OCI-LY3 (cell line): ENCODE data around the gene NNT.

Experiments used
- H2AFZ ChIP-seq: fragments of 200-600, 300-600 bp; shearing (Covaris generic); 2 replicates; pipeline ENCODE4 v1.6.0; 2014; ENCODE audit warnings: antibody characterized with exemption, low read depth, low read length
- H3K27ac ChIP-seq: fragments of 200-600, 300-600 bp; sonication (generic); 2 replicates; pipeline ENCODE4 v1.5.1; 2014; ENCODE audit warnings: mild to moderate bottlenecking, low read length, moderate library complexity, mixed read lengths
- H3K27me3 ChIP-seq: fragments of 200-600, 300-600 bp; sonication (generic); 2 replicates; pipeline ENCODE4 v1.6.1; 2014; ENCODE audit warnings: low read depth, low read length, mixed read lengths
- H3K36me3 ChIP-seq: fragments of 200-600, 300-600 bp; sonication (generic); replicated peaks from 2 replicates; pipeline ENCODE3; 2014; ENCODE audit warnings: low read depth, low read length, mixed read lengths
- H3K4me1 ChIP-seq: fragments of 300-600, 200-600 bp; sonication (generic); 2 replicates; pipeline ENCODE4 v1.6.1; 2014; ENCODE audit warnings: low read length, mixed read lengths
- H3K4me2 ChIP-seq: fragments of 200-600, 300-600 bp; sonication (generic); 2 replicates; pipeline ENCODE4 v1.6.1; 2014; ENCODE audit warnings: low read length, mixed read lengths
- H3K4me3 ChIP-seq: fragments of 300-600, 200-600 bp; sonication (generic); 2 replicates; pipeline ENCODE4 v1.5.1; 2014; ENCODE audit warnings: antibody characterized with exemption, mild to moderate bottlenecking, low read length, moderate library complexity
- H3K79me2 ChIP-seq: fragments of 300-600, 200-600 bp; shearing (Covaris generic); 2 replicates; pipeline ENCODE4 v1.6.1; 2014; ENCODE audit warnings: mild to moderate bottlenecking, low read length, mixed read lengths
- H3K9ac ChIP-seq: fragments of 300-600, 200-600 bp; shearing (Covaris generic); 2 replicates; pipeline ENCODE4 v1.6.0; 2014; ENCODE audit warnings: mild to moderate bottlenecking, low read length, moderate library complexity
- H3K9me3 ChIP-seq: fragments of 200-600, 300-600 bp; shearing (Covaris generic); 2 replicates; pipeline ENCODE4 v1.6.1; 2014; ENCODE audit warnings: low read length, mixed read lengths; ENCODE audit not compliant: insufficient read depth
- H4K20me1 ChIP-seq: fragments of 200-600, 300-600 bp; sonication (generic); 2 replicates; pipeline ENCODE4 v1.6.1; 2016; ENCODE audit warnings: low read length, mixed read lengths; ENCODE audit not compliant: insufficient read depth
- CTCF ChIP-seq: fragments of 200-600, 300-600 bp; sonication (generic); IDR thresholded peaks from 2 replicates; pipeline ENCODE4 v1.5.1; 2014; ENCODE audit warnings: antibody characterized with exemption, low read length, low read depth
- EZH2phosphoT487 ChIP-seq: fragments of 200-600 bp; shearing (Covaris generic); IDR thresholded peaks from 2 replicates; pipeline ENCODE4 v1.6.1; 2018; ENCODE audit warnings: antibody characterized with exemption, mixed run types, low read depth

Gene NNT

DNA sequence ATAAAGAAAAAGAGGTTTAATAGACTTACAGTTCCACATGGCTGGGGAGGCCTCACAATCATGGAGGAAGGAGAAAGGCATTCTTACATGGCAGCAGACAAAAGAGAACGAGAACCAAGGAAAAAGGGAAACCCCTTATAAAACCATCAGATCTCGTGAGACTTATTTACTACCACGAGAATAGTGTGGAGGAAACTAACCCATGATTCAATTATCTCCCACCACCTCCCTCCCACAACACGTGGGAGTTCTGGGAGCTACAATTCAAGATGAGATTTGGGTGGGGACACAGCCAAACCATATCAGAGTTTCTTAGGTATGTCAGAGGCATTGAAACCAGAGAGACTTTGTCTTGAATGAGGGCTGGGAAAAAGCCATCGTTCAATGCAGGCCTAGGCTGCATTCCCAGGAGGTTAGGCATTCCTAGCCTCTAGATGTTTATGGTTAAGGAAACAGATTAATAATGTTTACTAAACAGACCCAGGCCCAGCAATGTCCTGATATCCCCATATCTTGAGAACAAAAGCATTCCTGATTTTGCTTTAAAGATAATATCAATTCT lies 38.6 kb upstream of the NNT start:
- TF ChIP-seq CTCF = no peak
- TF ChIP-seq EZH2phosphoT487 = no peak

GRCh38 chr5:43565043-43565442 lies 37.9 kb upstream of the NNT start:
- Histone ChIP-seq H3K27ac (no peak overlapping the region), H3K9me3 (no peaks in the 10 kb centered on the region), H3K36me3 (no peaks in the 10 kb centered on the region), H3K4me1 (peaks cover 19% of the 10 kb centered on the region), H3K27me3 (no peaks in the 10 kb centered on the region), H3K9ac (no peak overlapping the region), H3K4me2 (no peak overlapping the region), H3K4me3 (no peak overlapping the region), H4K20me1 (no peaks in the 10 kb centered on the region), H2AFZ (no peak overlapping the region), H3K79me2 (no peaks in the 10 kb centered on the region)
- TF ChIP-seq CTCF (no peak), EZH2phosphoT487 (no peak)

More for the DNA sequence above, 38.6 kb upstream of the NNT start:
- H3K9ac ChIP-seq = no peak overlapping the region
- H2AFZ ChIP-seq = no peak overlapping the region
- no peaks in the 10 kb centered on the region for H3K27me3 ChIP-seq
- H3K4me2 ChIP-seq = no peak overlapping the region
- no peaks in the 10 kb centered on the region for H3K36me3 ChIP-seq
- no peaks in the 10 kb centered on the region for H3K79me2 ChIP-seq
- H3K4me1 ChIP-seq = peaks cover 24% of the 10 kb centered on the region
- H3K4me3 ChIP-seq = no peak overlapping the region
- no peak overlapping the region for H3K27ac ChIP-seq
- no peaks in the 10 kb centered on the region for H3K9me3 ChIP-seq
- no peaks in the 10 kb centered on the region for H4K20me1 ChIP-seq

- H3K4me1 ChIP-seq = peaks cover 5% of the 10 kb centered on the region; the same call in 1 of the 2 replicates
- H3K9ac ChIP-seq = no peak overlapping the region
- H3K36me3 ChIP-seq = no peaks in the 10 kb centered on the region
- H4K20me1 ChIP-seq = no peaks in the 10 kb centered on the region
- no peaks in the 10 kb centered on the region for H3K9me3 ChIP-seq
- TF ChIP-seq EZH2phosphoT487 (no peak), CTCF (no peak)
- H3K27me3 ChIP-seq = no peaks in the 10 kb centered on the region
- H3K4me2 ChIP-seq = no peak overlapping the region
- H3K27ac ChIP-seq = no peak overlapping the region
- no peaks in the 10 kb centered on the region for H3K79me2 ChIP-seq
- H2AFZ ChIP-seq = no peak overlapping the region
- no peak overlapping the region for H3K4me3 ChIP-seq
Observed at GRCh38 chr5:43567967-43568366, 35.0 kb upstream of the NNT start.

- no peaks in the 10 kb centered on the region for H3K79me2 ChIP-seq
- no peaks in the 10 kb centered on the region for H3K9me3 ChIP-seq
- H3K27me3 ChIP-seq = no peaks in the 10 kb centered on the region
- no peak overlapping the region for H3K4me3 ChIP-seq
- H2AFZ ChIP-seq = no peak overlapping the region
- H3K36me3 ChIP-seq = no peaks in the 10 kb centered on the region
- no peak for TF ChIP-seq CTCF
- no peak for TF ChIP-seq EZH2phosphoT487
- H3K27ac ChIP-seq = no peak overlapping the region
- H3K4me2 ChIP-seq = no peak overlapping the region
- H4K20me1 ChIP-seq = no peaks in the 10 kb centered on the region
- H3K4me1 ChIP-seq = peaks cover 5% of the 10 kb centered on the region; the same call in 1 of the 2 replicates
- no peak overlapping the region for H3K9ac ChIP-seq
Observed at GRCh38 chr5:43569236-43569746, 33.7 kb upstream of the NNT start.
